Fibroblast of pulmonary artery (primary cell): Measurements from ENCODE around the gene PTS.

Source experiments
- DNase-seq: peaks from one replicate; pipeline ENCODE4 v3.0.0-alpha.2; 2010; ENCODE audit warnings: low read depth
- H3K4me3 ChIP-seq: replicated peaks from 2 replicates; pipeline ENCODE4 v1.5.1; 2011; ENCODE audit warnings: low read depth, mild to moderate bottlenecking, control low read depth, low read length, moderate library complexity
- CTCF ChIP-seq: IDR thresholded peaks from 2 replicates; pipeline ENCODE4 v1.5.1; 2011; ENCODE audit warnings: mild to moderate bottlenecking, control low read depth, low read length, inconsistent platforms; ENCODE audit errors: missing control alignments

The PTS gene

DNA sequence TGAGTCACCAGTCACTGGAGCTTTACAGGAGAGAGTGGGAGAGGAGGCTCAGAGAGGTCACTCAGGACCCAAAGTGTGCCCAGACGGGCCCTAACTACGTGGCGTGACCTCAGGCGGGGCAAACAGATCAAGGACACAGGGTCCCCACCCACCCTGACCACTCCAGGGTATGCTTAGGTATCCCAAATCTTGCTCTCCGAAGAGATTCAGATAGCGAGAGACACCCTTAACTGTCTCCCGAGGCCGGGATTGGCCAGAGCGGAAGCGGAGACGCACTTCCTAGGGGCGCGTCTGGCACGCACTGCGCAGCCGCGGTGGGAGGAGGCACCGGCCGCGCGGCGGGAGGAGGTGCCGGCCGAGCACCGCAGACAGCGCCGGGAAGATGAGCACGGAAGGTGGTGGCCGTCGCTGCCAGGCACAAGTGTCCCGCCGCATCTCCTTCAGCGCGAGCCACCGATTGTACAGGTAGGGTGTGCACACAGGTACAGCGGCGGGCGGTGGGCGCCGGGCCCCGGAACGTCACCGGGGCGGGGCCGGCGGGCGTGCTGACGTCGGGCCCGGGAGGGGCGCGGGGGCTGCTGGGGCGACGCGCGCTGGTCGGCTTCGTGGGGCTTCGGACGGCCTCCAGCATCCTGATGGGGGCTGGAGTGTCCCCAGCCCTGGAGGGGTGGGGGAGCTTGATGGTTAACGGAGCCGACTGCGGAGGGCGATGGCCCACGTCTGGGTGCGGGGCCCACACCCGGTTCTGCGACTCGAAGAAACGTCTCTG is at the start of gene PTS:
Gene PTS, plus strand, starts transcription at position 367 of the 769 bp plus-strand sequence. Its CDS starts 16 bp downstream, at position 383.
- no peak for TF ChIP-seq CTCF
- peak; percentile 87 for DNase-seq
- peak within 1 kb of the TSS; percentile 87 for H3K4me3 ChIP-seq

- no peak for TF ChIP-seq CTCF
- DNase-seq, result no peak
- H3K4me3 ChIP-seq, result no peak overlapping the region
Measured at GRCh38 chr11:112177589-112177988, 48.6 kb upstream of the PTS start.

DNA sequence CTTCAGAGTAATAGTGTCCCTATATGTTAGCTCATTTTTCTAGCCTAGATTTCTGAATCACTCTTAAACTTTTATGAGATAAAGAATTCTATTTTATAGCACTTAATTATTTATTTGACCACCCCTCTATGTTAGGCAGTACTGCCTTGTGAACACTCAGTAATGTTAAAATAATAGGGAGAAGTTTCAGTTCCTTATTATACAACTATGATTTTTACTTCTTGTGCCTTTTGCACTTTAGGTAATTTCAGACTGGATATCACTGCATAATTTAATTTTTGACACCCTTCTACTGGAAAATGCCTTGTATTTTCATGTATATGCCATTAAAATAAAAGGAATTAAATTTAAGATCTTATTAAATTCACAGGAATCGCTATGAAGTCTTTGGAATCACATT is 47.8 kb upstream of the PTS start:
- no peak for TF ChIP-seq CTCF
- H3K4me3 ChIP-seq, result no peak overlapping the region
- DNase-seq, result no peak

GRCh38 chr11:112178936-112179335 is 47.3 kb upstream of the PTS start:
- H3K4me3 ChIP-seq, result no peak overlapping the region
- DNase-seq, result no peak

GRCh38 chr11:112179601-112180000 is 46.6 kb upstream of the PTS start:
- H3K4me3 ChIP-seq, result no peak overlapping the region
- TF ChIP-seq CTCF, result no peak
- DNase-seq, result no peak

More at GRCh38 chr11:112178936-112179335, 47.3 kb upstream of the PTS start:
- no peak for TF ChIP-seq CTCF

- no peak for TF ChIP-seq CTCF
- no peak overlapping the region for H3K4me3 ChIP-seq
- DNase-seq, result no peak
Measured at GRCh38 chr11:112182867-112183266, 43.4 kb upstream of the PTS start.

GRCh38 chr11:112185883-112186282 is 40.3 kb upstream of the PTS start:
- H3K4me3 ChIP-seq, result no peak overlapping the region
- no peak for DNase-seq
- TF ChIP-seq CTCF, result no peak
